GM23338 (cell line): Measurements from ENCODE around the gene CHI3L1.

Source experiments
- CREB1 ChIP-seq: fragments of 250-450 bp; sonication (Bioruptor Pico); IDR thresholded peaks from 2 replicates; pipeline ENCODE4 v1.5.0; 2020; ENCODE audit warnings: low read depth, mild to moderate bottlenecking, moderate library complexity
- EZH2 ChIP-seq: fragments of 200-600 bp; sonication (generic); IDR thresholded peaks from one replicate; pipeline ENCODE4 v1.8.0; 2017; ENCODE audit warnings: antibody characterized with exemption, mild to moderate bottlenecking, low read depth; ENCODE audit not compliant: unreplicated experiment
- EZH2phosphoT487 ChIP-seq: fragments of 200-600 bp; sonication (generic); IDR thresholded peaks from one replicate; pipeline ENCODE4 v1.8.1; 2018; ENCODE audit warnings: antibody characterized with exemption; ENCODE audit not compliant: unreplicated experiment
- JUNB ChIP-seq: IDR thresholded peaks from one replicate; pipeline ENCODE4 v1.6.1; 2016; ENCODE audit warnings: antibody characterized with exemption; ENCODE audit not compliant: unreplicated experiment
- NANOG ChIP-seq: IDR thresholded peaks from 2 replicates; pipeline ENCODE4 v1.6.1; 2016; ENCODE audit warnings: antibody characterized with exemption, borderline replicate concordance
- POLR2AphosphoS5 ChIP-seq: IDR thresholded peaks from 2 replicates; pipeline ENCODE4 v1.6.1; 2016; ENCODE audit warnings: antibody characterized with exemption, low read depth
- STAT1 ChIP-seq: IDR thresholded peaks from one replicate; pipeline ENCODE4 v1.6.1; 2016; ENCODE audit warnings: antibody characterized with exemption; ENCODE audit not compliant: unreplicated experiment
- ZNF114 ChIP-seq: fragments of 250-450 bp; sonication (Bioruptor Pico); IDR thresholded peaks from 2 replicates; pipeline ENCODE4 v1.5.0; 2020; ENCODE audit warnings: mild to moderate bottlenecking, moderate library complexity
- ZNF331 ChIP-seq: fragments of 250-450 bp; sonication (Bioruptor Pico); IDR thresholded peaks from 2 replicates; pipeline ENCODE4 v1.5.0; 2020; ENCODE audit warnings: low read depth, mild to moderate bottlenecking, moderate library complexity
- ZNF462 ChIP-seq: fragments of 250-450 bp; sonication (Bioruptor Pico); IDR thresholded peaks from 2 replicates; pipeline ENCODE4 v1.5.0; 2020; ENCODE audit warnings: mild to moderate bottlenecking, moderate library complexity
- TF ChIP-seq, protein P1 (sequence below), 2 experiments: fragments of 200-600 bp in 1 of 2; sonication (generic) in 1 of 2; conservative IDR thresholded peaks; 2 replicates each; pipeline versions ENCODE4 v1.5.1 to v1.6.1; 2016 to 2017; ENCODE audit warnings: antibody characterized with exemption in 2 of 2, low read depth in 2 of 2, mild to moderate bottlenecking in 2 of 2, moderate library complexity in 1 of 2
- TF ChIP-seq, protein P2 (sequence below): IDR thresholded peaks from one replicate; pipeline ENCODE4 v1.6.1; 2018; ENCODE audit warnings: antibody characterized with exemption; ENCODE audit not compliant: unreplicated experiment
- TF ChIP-seq, protein P3 (sequence below): IDR thresholded peaks from 2 replicates; pipeline ENCODE4 v1.6.1; 2016; ENCODE audit warnings: antibody characterized with exemption

GRCh38 chr1:203139976-203140475 is 46.5 kb downstream of the CHI3L1 start:
- TF ChIP-seq, protein P1, sequence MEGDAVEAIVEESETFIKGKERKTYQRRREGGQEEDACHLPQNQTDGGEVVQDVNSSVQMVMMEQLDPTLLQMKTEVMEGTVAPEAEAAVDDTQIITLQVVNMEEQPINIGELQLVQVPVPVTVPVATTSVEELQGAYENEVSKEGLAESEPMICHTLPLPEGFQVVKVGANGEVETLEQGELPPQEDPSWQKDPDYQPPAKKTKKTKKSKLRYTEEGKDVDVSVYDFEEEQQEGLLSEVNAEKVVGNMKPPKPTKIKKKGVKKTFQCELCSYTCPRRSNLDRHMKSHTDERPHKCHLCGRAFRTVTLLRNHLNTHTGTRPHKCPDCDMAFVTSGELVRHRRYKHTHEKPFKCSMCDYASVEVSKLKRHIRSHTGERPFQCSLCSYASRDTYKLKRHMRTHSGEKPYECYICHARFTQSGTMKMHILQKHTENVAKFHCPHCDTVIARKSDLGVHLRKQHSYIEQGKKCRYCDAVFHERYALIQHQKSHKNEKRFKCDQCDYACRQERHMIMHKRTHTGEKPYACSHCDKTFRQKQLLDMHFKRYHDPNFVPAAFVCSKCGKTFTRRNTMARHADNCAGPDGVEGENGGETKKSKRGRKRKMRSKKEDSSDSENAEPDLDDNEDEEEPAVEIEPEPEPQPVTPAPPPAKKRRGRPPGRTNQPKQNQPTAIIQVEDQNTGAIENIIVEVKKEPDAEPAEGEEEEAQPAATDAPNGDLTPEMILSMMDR (conservative IDR thresholded peaks at IDR 0.05; ENCODE audit: low read depth in 2 of 2), result no peak
- no peak for TF ChIP-seq EZH2
- no peak for TF ChIP-seq POLR2AphosphoS5
- TF ChIP-seq CREB1, result no peak
- TF ChIP-seq EZH2phosphoT487, result no peak
- TF ChIP-seq, protein P2, sequence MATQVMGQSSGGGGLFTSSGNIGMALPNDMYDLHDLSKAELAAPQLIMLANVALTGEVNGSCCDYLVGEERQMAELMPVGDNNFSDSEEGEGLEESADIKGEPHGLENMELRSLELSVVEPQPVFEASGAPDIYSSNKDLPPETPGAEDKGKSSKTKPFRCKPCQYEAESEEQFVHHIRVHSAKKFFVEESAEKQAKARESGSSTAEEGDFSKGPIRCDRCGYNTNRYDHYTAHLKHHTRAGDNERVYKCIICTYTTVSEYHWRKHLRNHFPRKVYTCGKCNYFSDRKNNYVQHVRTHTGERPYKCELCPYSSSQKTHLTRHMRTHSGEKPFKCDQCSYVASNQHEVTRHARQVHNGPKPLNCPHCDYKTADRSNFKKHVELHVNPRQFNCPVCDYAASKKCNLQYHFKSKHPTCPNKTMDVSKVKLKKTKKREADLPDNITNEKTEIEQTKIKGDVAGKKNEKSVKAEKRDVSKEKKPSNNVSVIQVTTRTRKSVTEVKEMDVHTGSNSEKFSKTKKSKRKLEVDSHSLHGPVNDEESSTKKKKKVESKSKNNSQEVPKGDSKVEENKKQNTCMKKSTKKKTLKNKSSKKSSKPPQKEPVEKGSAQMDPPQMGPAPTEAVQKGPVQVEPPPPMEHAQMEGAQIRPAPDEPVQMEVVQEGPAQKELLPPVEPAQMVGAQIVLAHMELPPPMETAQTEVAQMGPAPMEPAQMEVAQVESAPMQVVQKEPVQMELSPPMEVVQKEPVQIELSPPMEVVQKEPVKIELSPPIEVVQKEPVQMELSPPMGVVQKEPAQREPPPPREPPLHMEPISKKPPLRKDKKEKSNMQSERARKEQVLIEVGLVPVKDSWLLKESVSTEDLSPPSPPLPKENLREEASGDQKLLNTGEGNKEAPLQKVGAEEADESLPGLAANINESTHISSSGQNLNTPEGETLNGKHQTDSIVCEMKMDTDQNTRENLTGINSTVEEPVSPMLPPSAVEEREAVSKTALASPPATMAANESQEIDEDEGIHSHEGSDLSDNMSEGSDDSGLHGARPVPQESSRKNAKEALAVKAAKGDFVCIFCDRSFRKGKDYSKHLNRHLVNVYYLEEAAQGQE, result no peak
- no peak for TF ChIP-seq NANOG
- TF ChIP-seq ZNF331, result no peak
- TF ChIP-seq ZNF462 (CRISPR knock-in tag), result no peak
- TF ChIP-seq, protein P3, sequence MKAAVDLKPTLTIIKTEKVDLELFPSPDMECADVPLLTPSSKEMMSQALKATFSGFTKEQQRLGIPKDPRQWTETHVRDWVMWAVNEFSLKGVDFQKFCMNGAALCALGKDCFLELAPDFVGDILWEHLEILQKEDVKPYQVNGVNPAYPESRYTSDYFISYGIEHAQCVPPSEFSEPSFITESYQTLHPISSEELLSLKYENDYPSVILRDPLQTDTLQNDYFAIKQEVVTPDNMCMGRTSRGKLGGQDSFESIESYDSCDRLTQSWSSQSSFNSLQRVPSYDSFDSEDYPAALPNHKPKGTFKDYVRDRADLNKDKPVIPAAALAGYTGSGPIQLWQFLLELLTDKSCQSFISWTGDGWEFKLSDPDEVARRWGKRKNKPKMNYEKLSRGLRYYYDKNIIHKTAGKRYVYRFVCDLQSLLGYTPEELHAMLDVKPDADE, result no peak
- TF ChIP-seq JUNB, result no peak
- no peak for TF ChIP-seq STAT1
- no peak for TF ChIP-seq ZNF114 (CRISPR knock-in tag)
